ENCODE data around the gene MSGN1.

DNA sequence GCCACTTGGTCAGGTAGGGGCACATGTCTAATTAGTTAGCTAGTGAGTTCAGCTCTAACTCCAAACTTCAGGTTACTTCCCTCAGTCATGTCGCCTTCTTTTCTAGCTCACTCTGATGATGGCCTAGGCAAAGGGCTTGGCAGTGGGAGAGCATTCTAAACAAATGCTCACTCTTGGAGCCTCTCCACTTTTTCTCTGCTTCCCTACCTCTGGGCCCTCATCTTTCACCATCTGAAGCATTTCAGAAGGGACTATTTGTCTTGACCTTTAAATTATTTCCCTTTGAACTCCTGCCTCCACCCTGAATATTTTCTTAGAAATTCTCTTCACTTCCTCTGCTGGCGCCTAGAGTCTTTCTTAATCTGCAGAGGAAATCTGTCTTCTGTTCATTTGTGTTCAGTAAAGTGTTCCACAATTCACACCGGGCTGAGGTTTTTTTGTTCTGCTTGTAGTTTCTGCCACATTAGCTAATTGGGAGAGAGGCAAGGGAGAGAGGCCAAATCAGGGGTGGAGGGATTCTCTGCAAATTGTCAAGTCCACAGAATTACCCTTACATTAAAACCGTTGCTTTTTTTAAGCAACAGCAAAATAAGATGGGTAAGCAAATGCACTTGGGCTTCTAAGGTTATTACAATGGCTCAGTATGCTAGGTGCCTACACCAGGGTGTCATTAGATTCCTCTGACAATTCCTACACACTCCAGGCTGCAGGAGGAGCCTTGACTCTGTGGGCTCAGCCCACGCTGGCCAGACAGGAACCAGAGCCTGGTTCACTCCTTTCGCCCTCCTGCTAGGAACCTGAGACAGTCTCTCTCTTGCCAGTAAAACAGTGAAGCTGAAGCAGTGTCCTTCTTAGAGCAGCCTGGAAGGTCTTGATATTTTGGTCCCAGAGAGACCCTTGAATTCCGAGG, 5.5 kb downstream of the MSGN1 start:
- TF ChIP-seq CTCF (IDR thresholded peaks at IDR 0.05; ENCODE audit: insufficient read depth, low read depth, low read length) (no peak), EZH2 (IDR thresholded peaks at IDR 0.05; ENCODE audit: insufficient read depth, low read length) (no peak)

All from astrocyte (in vitro differentiated cells and primary cell).